HTERT RPE-1 (cell line): ENCODE results near the gene MUSTN1.

Experiments used
- in situ Hi-C: fragments of 300-500 bp; cut with MboI; formaldehyde crosslinking; loops from 4 replicates; pipeline ENCODE4 v1.14.3; 2020; ENCODE audit warnings: low sequenced_read_pairs

MUSTN1 gene

DNA sequence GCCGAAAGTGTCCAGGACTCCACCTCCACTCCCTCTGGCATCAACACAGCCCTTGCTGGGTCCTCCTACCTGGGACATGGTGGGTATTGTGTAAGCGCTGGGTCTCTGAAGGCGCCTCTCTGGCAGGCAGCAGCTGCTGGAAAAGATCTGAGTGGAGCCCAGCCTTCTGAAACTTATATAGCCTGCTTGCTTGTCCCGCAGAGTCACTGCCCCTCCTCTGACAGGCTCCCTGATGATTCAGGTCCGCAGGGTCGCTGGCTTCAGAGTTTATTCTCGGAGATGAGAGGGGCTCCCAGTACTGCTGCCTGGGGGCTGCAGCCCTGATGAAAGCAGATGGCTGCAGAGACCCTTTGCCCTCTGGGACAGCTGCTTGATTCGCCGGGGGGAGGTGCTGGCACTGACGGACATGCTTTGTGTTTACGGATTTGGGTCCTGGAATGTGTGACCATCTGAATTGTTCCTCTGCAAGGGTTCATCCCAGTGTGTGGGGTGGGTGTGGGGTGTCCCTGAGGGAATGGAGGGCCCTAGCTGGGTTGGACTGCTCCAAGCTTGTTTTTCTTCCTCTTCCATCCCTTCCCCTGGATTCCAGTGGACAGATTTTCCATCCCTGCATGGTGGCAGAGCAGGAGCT lies at the start of gene MUSTN1:
TSS of gene MUSTN1 (minus strand) at position 149 of the 631 bp plus-strand sequence. CDS start at position 78, 71 bp downstream.
- in situ Hi-C loops, result no loop called here

DNA sequence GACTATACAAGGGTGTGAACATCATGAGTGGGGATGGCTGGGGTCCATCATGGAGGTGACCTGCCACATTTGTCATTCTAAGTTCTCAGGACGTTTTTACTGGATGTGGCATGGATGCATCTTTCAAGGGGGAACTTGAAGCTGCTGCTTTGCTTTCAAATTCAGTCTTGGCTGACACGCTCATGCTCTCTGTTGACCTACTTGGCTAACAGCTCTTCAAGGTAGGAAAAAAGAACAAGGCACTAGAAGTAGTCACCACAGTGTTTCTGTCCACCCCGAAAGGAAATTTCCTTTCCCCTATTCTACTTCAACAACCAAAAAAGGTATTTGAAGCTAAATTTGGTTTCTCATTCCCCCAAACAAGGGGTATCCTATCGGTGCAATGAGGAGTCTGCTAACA lies 47.6 kb upstream of the MUSTN1 start:
- in situ Hi-C loops, result no loop called here

GRCh38 chr3:52881871-52882270 lies 47.1 kb upstream of the MUSTN1 start:
- in situ Hi-C loops, result no loop called here

DNA sequence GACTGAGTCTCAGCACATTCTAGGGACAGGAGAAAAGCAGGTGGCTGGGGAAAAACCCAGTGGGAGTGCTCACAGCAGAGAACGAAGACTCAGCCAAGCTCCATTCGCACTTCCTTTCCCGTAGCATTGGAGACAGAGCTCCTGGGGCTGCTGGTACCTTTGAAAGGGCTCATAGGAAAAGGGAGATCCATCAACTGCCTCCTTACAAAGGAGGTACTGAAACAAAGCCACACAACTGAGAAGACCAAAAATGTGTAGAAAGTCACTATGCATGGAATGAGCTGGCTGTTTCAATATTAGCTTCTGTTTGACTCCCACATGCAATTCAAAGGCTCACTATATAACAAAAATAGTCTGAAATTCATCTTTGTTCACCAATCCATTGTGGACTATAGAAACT lies 45.7 kb upstream of the MUSTN1 start:
- in situ Hi-C loops, result no loop called here

- in situ Hi-C loops, result no loop called here
These were observed 45.2 kb upstream of the MUSTN1 start for GRCh38 chr3:52880047-52880446.

- in situ Hi-C loops, result no loop called here
These were observed 44.8 kb upstream of the MUSTN1 start for GRCh38 chr3:52879581-52879980.

DNA sequence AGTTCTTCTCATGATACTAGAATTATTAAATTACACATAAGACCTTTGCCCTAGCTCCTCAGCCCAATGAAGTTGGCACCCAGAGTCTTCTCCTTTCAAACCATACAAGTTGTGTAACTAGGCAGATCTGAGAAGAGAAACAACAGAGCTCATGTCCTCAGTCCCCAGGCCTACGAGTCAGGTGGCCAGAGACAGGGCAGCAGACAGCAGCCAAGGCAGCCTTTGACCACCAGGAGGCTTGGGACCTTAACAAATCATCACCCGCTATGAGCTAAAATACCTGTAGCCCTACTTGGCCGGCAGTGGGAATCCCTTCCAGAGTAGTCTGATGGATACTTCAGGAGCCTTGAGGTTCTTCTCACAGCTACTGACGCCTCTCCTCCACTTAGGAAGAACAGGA lies 44.3 kb upstream of the MUSTN1 start:
- in situ Hi-C loops, result no loop called here

GRCh38 chr3:52877085-52877484 lies 42.3 kb upstream of the MUSTN1 start:
- in situ Hi-C loops, result no loop called here

GRCh38 chr3:52874864-52875587 lies 40.2 kb upstream of the MUSTN1 start:
- in situ Hi-C loops, result no loop called here

GRCh38 chr3:52874160-52874701 lies 39.4 kb upstream of the MUSTN1 start:
- in situ Hi-C loops, result no loop called here

DNA sequence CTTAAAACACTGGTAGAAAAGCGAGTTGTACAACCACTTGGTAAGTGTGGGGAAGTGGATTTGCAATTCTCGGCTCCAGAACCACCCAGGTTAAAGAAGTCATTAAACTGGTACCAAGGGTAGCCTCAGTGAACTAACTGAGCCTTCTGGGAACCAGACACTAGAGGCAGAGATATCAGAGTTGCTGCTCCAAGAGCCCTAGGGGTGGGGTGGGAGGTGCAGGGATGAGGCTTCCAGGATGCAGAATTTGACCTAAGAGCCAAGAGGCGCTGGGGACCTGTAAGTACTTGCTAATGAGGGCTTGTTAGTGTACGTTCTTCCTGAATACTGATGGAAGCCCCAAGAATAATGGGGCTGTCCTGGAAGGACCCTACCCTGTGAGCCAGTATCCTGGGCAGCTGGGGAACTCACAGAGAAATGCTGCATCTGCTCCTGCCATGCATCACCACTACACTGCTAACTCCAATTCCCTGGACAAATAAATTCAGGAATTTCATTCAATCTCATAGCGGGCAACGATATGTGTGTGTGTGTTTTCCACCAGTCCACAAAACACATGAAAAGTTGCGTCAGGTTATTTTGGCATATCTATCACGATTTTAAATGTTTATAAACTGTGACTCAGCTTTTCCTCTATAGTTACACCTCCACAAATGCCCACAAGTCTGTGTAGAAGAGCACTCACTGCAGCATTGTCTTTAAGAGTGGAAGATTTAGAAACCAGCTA lies 38.8 kb upstream of the MUSTN1 start:
- in situ Hi-C loops, result no loop called here

GRCh38 chr3:52872245-52872644 lies 37.4 kb upstream of the MUSTN1 start:
- in situ Hi-C loops, result no loop called here

GRCh38 chr3:52871761-52872160 lies 36.9 kb upstream of the MUSTN1 start:
- in situ Hi-C loops, result no loop called here

- in situ Hi-C loops, result no loop called here
These were observed 35.7 kb upstream of the MUSTN1 start for GRCh38 chr3:52870471-52870870.

GRCh38 chr3:52866427-52866826 lies 31.6 kb upstream of the MUSTN1 start:
- in situ Hi-C loops, result no loop called here

DNA sequence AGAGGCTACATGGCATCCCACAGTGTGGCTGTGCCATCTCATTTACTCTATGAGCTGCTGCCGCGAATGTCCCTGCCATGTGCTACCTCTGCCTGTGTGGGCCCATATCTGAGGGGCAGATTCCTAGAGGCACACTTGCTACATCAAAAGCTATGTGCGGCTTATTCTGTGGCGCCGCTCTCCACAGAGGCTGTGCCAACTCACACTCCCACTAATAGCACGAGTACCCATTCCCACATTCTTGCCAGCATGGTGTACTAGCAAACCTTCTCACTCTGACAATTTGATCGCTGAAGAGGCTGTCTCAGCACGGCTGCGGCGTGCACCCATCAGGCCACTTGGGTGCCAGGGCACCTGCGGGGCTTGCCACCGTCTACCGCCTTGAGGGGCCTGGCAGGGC lies 31.2 kb upstream of the MUSTN1 start:
- in situ Hi-C loops, result no loop called here

- in situ Hi-C loops, result no loop called here
These were observed 25.6 kb upstream of the MUSTN1 start for GRCh38 chr3:52860424-52860768.

GRCh38 chr3:52859686-52860423 lies 25.0 kb upstream of the MUSTN1 start:
- in situ Hi-C loops, result no loop called here

DNA sequence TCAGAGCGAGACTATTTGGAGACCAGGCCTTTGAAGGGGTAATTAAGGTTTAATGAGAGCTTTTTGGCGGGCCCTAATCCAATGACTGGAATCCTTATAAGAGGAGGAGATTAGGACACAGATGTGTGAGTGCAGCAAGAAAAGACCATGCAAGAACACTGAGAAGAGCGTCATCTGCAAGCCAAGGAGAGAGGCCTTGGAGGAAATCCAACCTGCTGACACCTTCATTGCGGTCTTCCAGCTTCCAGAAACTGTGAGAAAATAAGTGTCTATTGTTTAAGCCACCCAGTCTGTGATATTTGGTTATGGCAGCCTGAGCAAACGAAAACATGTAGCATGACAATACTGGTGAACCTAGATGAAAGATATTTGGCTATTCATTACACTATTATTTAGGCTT lies 23.0 kb upstream of the MUSTN1 start:
- in situ Hi-C loops, result no loop called here

- in situ Hi-C loops, result no loop called here
These were observed 22.3 kb upstream of the MUSTN1 start for GRCh38 chr3:52857133-52857532.

DNA sequence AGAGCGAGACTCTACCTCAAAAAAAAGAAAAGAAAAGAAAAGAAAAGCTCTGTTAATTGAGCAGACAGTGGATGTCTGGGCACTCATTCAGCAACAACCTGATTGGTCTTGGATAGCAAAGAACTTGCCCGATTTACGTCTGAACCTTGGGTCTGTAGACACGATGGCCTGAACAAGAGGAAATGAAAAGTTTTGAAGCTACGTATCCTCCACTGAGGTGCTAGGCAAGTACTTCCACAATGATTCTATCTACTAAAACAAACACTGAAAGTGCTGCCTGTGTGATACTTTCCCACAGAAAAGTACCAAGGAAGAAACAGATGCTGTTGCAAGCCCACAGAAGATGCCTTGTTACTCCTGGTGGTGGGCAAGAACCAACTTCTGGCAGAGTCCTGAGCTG lies 21.8 kb upstream of the MUSTN1 start:
- in situ Hi-C loops, result no loop called here
